ENCODE measurements around the gene PTPRG. TPM values are rescaled to one million over a fixed set of nuclear protein-coding genes. Genes with fewer than 3 reads are reported as not detected.

The PTPRG gene
- total and polyA plus RNA-seq, 2 of the 13 experiments (the other 11 are each of a cell fraction or from before 2014, with no cell fraction given), result 8.0 to 25.3 TPM

GRCh38 chr3:61866153-61866542, 304.8 kb downstream of the PTPRG start (continued):
- TF ChIP-seq, protein P1, sequence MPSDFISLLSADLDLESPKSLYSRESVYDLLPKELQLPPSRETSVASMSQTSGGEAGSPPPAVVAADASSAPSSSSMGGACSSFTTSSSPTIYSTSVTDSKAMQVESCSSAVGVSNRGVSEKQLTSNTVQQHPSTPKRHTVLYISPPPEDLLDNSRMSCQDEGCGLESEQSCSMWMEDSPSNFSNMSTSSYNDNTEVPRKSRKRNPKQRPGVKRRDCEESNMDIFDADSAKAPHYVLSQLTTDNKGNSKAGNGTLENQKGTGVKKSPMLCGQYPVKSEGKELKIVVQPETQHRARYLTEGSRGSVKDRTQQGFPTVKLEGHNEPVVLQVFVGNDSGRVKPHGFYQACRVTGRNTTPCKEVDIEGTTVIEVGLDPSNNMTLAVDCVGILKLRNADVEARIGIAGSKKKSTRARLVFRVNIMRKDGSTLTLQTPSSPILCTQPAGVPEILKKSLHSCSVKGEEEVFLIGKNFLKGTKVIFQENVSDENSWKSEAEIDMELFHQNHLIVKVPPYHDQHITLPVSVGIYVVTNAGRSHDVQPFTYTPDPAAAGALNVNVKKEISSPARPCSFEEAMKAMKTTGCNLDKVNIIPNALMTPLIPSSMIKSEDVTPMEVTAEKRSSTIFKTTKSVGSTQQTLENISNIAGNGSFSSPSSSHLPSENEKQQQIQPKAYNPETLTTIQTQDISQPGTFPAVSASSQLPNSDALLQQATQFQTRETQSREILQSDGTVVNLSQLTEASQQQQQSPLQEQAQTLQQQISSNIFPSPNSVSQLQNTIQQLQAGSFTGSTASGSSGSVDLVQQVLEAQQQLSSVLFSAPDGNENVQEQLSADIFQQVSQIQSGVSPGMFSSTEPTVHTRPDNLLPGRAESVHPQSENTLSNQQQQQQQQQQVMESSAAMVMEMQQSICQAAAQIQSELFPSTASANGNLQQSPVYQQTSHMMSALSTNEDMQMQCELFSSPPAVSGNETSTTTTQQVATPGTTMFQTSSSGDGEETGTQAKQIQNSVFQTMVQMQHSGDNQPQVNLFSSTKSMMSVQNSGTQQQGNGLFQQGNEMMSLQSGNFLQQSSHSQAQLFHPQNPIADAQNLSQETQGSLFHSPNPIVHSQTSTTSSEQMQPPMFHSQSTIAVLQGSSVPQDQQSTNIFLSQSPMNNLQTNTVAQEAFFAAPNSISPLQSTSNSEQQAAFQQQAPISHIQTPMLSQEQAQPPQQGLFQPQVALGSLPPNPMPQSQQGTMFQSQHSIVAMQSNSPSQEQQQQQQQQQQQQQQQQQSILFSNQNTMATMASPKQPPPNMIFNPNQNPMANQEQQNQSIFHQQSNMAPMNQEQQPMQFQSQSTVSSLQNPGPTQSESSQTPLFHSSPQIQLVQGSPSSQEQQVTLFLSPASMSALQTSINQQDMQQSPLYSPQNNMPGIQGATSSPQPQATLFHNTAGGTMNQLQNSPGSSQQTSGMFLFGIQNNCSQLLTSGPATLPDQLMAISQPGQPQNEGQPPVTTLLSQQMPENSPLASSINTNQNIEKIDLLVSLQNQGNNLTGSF (CRISPR knock-in tag; IDR thresholded peaks at IDR 0.05), result no peak

DNA sequence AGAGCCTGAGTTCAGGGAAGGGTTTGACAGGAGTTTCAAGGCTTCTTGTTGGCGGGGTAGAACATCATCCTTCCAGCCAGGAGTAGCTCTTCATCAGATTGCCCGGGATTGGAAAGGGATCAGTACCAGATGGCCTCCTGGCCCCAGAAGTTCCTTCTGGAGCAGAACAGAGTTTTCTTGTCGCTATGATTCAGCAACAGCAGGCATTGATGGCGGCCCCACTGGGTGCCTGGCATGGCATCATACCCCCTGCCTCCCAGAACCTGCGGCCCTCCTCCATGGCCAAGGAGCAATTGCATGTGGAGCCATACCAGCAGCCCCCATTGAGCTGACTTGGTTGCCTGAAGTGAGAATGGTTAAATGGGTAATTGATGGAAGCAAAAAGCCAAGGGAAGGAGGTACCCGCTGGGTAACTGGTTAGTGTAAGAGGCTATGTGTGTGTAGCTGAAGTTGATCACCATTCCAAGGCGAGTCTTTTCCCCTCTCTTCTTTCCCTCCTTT, 305.6 kb downstream of the PTPRG start:
- FAIRE-seq, result no peak
- in situ Hi-C loops (cut with HindIII; ENCODE audit: extremely low pct_ligation_motif_present, low pct_unique_long_range_greater_than_20kb), result loop anchor here (25.0 kb wide), 1 partner anchor 320 kb away; no protein-coding TSS in a partner anchor
- no peak overlapping the region for H3K4me3 ChIP-seq (replicated peaks in 1 of 3; ENCODE audit: insufficient read depth in 1 of 3, low read depth in 2 of 3, low read length in 3 of 3)

More for the DNA sequence above, 305.6 kb downstream of the PTPRG start:
- WGBS (ENCODE audit: low lambda C conversion rate), result 95% methylated on average over 4 of the region's 7 CpGs
- no peaks in the 10 kb centered on the region for H3K9me3 ChIP-seq (ENCODE audit: low read length)
- H3K9ac ChIP-seq (ENCODE audit: insufficient read depth, low read depth, low read length), result no peak overlapping the region
- H3K4me2 ChIP-seq (ENCODE audit: low read depth, low read length), result no peak overlapping the region
- CTCF ChIA-PET (ENCODE audit: low intra/inter-chr PET ratio, low total read pairs), result no interaction called here
- DNase-seq (ENCODE audit: low spot score) (no peak), ATAC-seq (no peak)
- H4K20me1 ChIP-seq (ENCODE audit: insufficient read depth, low read length), result no peaks in the 10 kb centered on the region
- intact Hi-C loops (cut with micrococcal nuclease; ENCODE audit: unreplicated experiment), result no loop called here
- H2AFZ ChIP-seq (ENCODE audit: low read length), result no peak overlapping the region
- POLR2A ChIA-PET, result no interaction called here
- no TSS peak for BruUV-seq (replicated peaks)
- no peaks in the 10 kb centered on the region for H3K79me2 ChIP-seq (ENCODE audit: insufficient read depth, low read length)
- H3K27ac ChIP-seq (ENCODE audit: extremely low read length, insufficient read depth, low read length), result no peak overlapping the region
- TF ChIP-seq, protein P2, sequence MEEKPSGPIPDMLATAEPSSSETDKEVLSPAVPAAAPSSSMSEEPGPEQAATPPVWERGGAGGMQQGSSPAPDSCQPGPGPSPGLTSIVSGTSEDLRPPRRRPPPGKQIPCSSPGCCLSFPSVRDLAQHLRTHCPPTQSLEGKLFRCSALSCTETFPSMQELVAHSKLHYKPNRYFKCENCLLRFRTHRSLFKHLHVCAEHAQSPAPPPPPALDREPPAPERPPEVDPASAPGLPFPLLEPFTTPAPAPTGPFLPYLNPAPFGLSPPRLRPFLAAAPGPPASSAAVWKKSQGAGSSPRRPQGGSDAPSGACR (CRISPR knock-in tag; IDR thresholded peaks at IDR 0.05), result no peak
- TF ChIP-seq ZNF546 (CRISPR knock-in tag; conservative IDR thresholded peaks at IDR 0.05) (no peak), PAF1 (CRISPR knock-in tag; IDR thresholded peaks at IDR 0.05) (no peak), SAP130 (CRISPR knock-in tag; IDR thresholded peaks at IDR 0.05; ENCODE audit: low read depth) (no peak), ARID2 (CRISPR knock-in tag; IDR thresholded peaks at IDR 0.05; ENCODE audit: borderline replicate concordance) (no peak), ZFX (CRISPR knock-in tag; IDR thresholded peaks at IDR 0.05; ENCODE audit: low read depth) (no peak), XRCC5 (optimal IDR thresholded peaks at IDR 0.05; ENCODE audit: low read length) (no peak), BRD4 (CRISPR knock-in tag; IDR thresholded peaks at IDR 0.05) (no peak), ZUFSP (CRISPR knock-in tag; IDR thresholded peaks at IDR 0.05; ENCODE audit: borderline replicate concordance) (no peak), DR1 (CRISPR knock-in tag; IDR thresholded peaks at IDR 0.05) (no peak), ZNF232 (CRISPR knock-in tag; IDR thresholded peaks at IDR 0.05; ENCODE audit: borderline replicate concordance) (no peak)
- no peaks in the 10 kb centered on the region for H3K27me3 ChIP-seq (ENCODE audit: control insufficient read depth in 1 of 2, insufficient read depth in 2 of 2, low read length in 2 of 2)
- no peaks in the 10 kb centered on the region for H3K4me1 ChIP-seq (ENCODE audit: insufficient read depth, low read length)
- no peaks in the 10 kb centered on the region; a peak in 1 of 5 replicates for H3K36me3 ChIP-seq (replicated peaks in 1 of 2; ENCODE audit: control insufficient read depth in 1 of 2, insufficient read depth in 2 of 2, low read length in 2 of 2)

Data from HepG2 (cell line).